A673 (cell line): ENCODE results near the gene KDM6B. TPM values are rescaled to one million over a fixed set of nuclear protein-coding genes. Genes with fewer than 3 reads are reported as not detected.

ENCODE experiments used
- BruUV-seq: library from RNA; stranded (reverse); fragments of 400-500 nt; replicated peaks from 2 replicates; lab custom pipeline; 2021; lab: Mats Ljungman, UMichigan
- CTCF ChIA-PET: fragments of 300-600 bp; sonication (Branson Sonifier 250); formaldehyde crosslinking; loops from one replicate; lab custom pipeline; 2022; ENCODE audit warnings: antibody characterized with exemption; lab: Charles Lee
- POLR2A ChIA-PET: fragments of 300-600 bp; sonication (Branson Sonifier 250); formaldehyde crosslinking; loops from one replicate; lab custom pipeline; 2022; ENCODE audit warnings: antibody characterized with exemption; ENCODE audit not compliant: low non-redundant PET; lab: Charles Lee
- DNase-seq: peaks from one replicate; pipeline ENCODE4 v3.0.0-alpha.2; 2015; ENCODE audit warnings: low spot score
- H3K27ac ChIP-seq: fragments of 200-600 bp; sonication (generic); 2 replicates; pipeline ENCODE4 v1.5.1; 2016; ENCODE audit warnings: mixed run types, low read depth, mild to moderate bottlenecking, mixed read lengths, antibody characterized with exemption, low read length; ENCODE audit not compliant: poor library complexity, severe bottlenecking
- H3K27me3 ChIP-seq: fragments of 200-600 bp; sonication (generic); replicated peaks from 2 replicates; pipeline ENCODE4 v1.6.1; 2017; ENCODE audit warnings: mixed run types, low read depth, mild to moderate bottlenecking, mixed read lengths, antibody characterized with exemption, low read length; ENCODE audit not compliant: insufficient read depth, poor library complexity
- H3K36me3 ChIP-seq: fragments of 200-600 bp; sonication (generic); 2 replicates; pipeline ENCODE4 v1.6.1; 2016; ENCODE audit warnings: mixed run types, mild to moderate bottlenecking, mixed read lengths, antibody characterized with exemption, low read length; ENCODE audit not compliant: insufficient read depth, poor library complexity, severe bottlenecking
- H3K4me1 ChIP-seq: fragments of 200-600 bp; sonication (generic); 2 replicates; pipeline ENCODE4 v1.6.1; 2017; ENCODE audit warnings: mixed run types, mild to moderate bottlenecking, mixed read lengths, antibody characterized with exemption, low read length; ENCODE audit not compliant: insufficient read depth, poor library complexity, severe bottlenecking
- H3K4me3 ChIP-seq: fragments of 200-600 bp; sonication (generic); 2 replicates; pipeline ENCODE4 v1.5.1; 2016; ENCODE audit warnings: low read depth, mixed run types, mild to moderate bottlenecking, mixed read lengths, low read length; ENCODE audit not compliant: poor library complexity, severe bottlenecking
- H3K9me3 ChIP-seq: fragments of 200-600 bp; sonication (generic); 2 replicates; pipeline ENCODE4 v1.6.1; 2016; ENCODE audit warnings: mixed run types, low read depth, mild to moderate bottlenecking, mixed read lengths, antibody characterized with exemption, low read length; ENCODE audit not compliant: poor library complexity, severe bottlenecking
- CTCF ChIP-seq: fragments of 300-800, 200-600 bp; sonication (generic); conservative IDR thresholded peaks from 2 replicates; pipeline ENCODE4 v1.5.1; 2017; ENCODE audit warnings: low read depth, mild to moderate bottlenecking, antibody characterized with exemption, low read length, moderate library complexity, mixed read lengths
- EZH2 ChIP-seq: fragments of 200-600 bp; sonication (generic); IDR thresholded peaks from 2 replicates; pipeline ENCODE4 v1.6.1; 2017; ENCODE audit warnings: borderline replicate concordance, low read depth, mild to moderate bottlenecking, mixed read lengths, antibody characterized with exemption, low read length; ENCODE audit not compliant: poor library complexity, severe bottlenecking
- intact Hi-C: fragments of 100-400 bp; cut with micrococcal nuclease; formaldehyde crosslinking; loops from one replicate; pipeline ENCODE4 v1.10.0; 2022; ENCODE audit not compliant: unreplicated experiment
- total RNA-seq: library from RNA; stranded (reverse); gene quantifications from 2 replicates; pipeline ENCODE4 v1.2.3, GENCODE V29; 2021

KDM6B gene
- total RNA-seq, 1 experiment from 2014 or later = 46.8 TPM

GRCh38 chr17:7845359-7846062, 11.5 kb downstream of the KDM6B start:
- Histone ChIP-seq H3K4me3 (peak overlapping the region; percentile 81), H3K4me1 (peaks cover 17% of the 10 kb centered on the region), H3K27ac (peak overlapping the region; percentile 97), H3K36me3 (peaks cover 51% of the 10 kb centered on the region), H3K9me3 (no peaks in the 10 kb centered on the region), H3K27me3 (no peaks in the 10 kb centered on the region)
- no peak for TF ChIP-seq CTCF
- POLR2A ChIA-PET = interaction anchor here (0.5 to 0.6 kb wide), 2 partner anchors 196 to 514 kb away, joined by 3 read pairs; no protein-coding TSS in a partner anchor
- CTCF ChIA-PET = interaction anchor here (0.7 to 1.2 kb wide), 3 partner anchors 12 to 196 kb away, joined by 3 to 4 read pairs (median 4); partner anchors contain the start of gene NAA38
- intact Hi-C loops = no loop called here
- no peak for DNase-seq
- no TSS peak for BruUV-seq

- H3K4me1 ChIP-seq = peaks cover 10% of the 10 kb centered on the region
- H3K9me3 ChIP-seq = no peaks in the 10 kb centered on the region
- no peaks in the 10 kb centered on the region for H3K27me3 ChIP-seq
- no TSS peak for BruUV-seq
- H3K27ac ChIP-seq = no peak overlapping the region
- ChIA-PET POLR2A (no interaction called here), CTCF (interaction anchor here (0.7 kb wide), 1 partner anchor 155 kb away, joined by 3 read pairs; no protein-coding TSS in a partner anchor)
- TF ChIP-seq CTCF = no peak
- TF ChIP-seq EZH2 = no peak
- intact Hi-C loops = no loop called here
- H3K36me3 ChIP-seq = peaks cover 57% of the 10 kb centered on the region
- no peak for DNase-seq
- H3K4me3 ChIP-seq = no peak overlapping the region
These were observed 12.2 kb downstream of the KDM6B start for GRCh38 chr17:7846063-7846735.

GRCh38 chr17:7846765-7847661, 13.0 kb downstream of the KDM6B start:
- DNase-seq = no peak
- ChIA-PET CTCF (no interaction called here), POLR2A (no interaction called here)
- Histone ChIP-seq H3K9me3 (no peaks in the 10 kb centered on the region), H3K27ac (no peak overlapping the region), H3K4me3 (no peak overlapping the region), H3K36me3 (peaks cover 64% of the 10 kb centered on the region), H3K27me3 (no peaks in the 10 kb centered on the region), H3K4me1 (peaks cover 6% of the 10 kb centered on the region)
- BruUV-seq = no TSS peak
- no peak for TF ChIP-seq EZH2
- intact Hi-C loops = no loop called here
